ENCODE data around the gene TRIM63. TPM values are rescaled to one million over a fixed set of nuclear protein-coding genes. Genes with fewer than 3 reads are reported as not detected.
"Not testable (repeated sequence)": the region's sequence is repeated elsewhere in the genome, so short reads cannot be mapped to it uniquely, and the experiment has no call there.

Gene TRIM63
- total RNA-seq, 1 experiment from 2014 or later = not detected

GRCh38 chr1:26094076-26094669 is 26.7 kb upstream of the TRIM63 start:
- TF ChIP-seq HMGA2 (CRISPR knock-in tag; IDR thresholded peaks at IDR 0.05) (no peak), MLX (CRISPR knock-in tag; IDR thresholded peaks at IDR 0.05) (no peak), ZNF263 (CRISPR knock-in tag; IDR thresholded peaks at IDR 0.05; ENCODE audit: low read depth) (no peak), ZNF423 (CRISPR knock-in tag; IDR thresholded peaks at IDR 0.05) (no peak), ZNF317 (CRISPR knock-in tag; IDR thresholded peaks at IDR 0.05; ENCODE audit: borderline replicate concordance, low read depth) (no peak), JAZF1 (CRISPR knock-in tag; IDR thresholded peaks at IDR 0.05) (no peak), NFATC4 (CRISPR knock-in tag; IDR thresholded peaks at IDR 0.05) (no peak), FOXK1 (CRISPR knock-in tag; IDR thresholded peaks at IDR 0.05) (no peak), TEAD1 (CRISPR knock-in tag; IDR thresholded peaks at IDR 0.05) (no peak)
- TF ChIP-seq, protein P1, sequence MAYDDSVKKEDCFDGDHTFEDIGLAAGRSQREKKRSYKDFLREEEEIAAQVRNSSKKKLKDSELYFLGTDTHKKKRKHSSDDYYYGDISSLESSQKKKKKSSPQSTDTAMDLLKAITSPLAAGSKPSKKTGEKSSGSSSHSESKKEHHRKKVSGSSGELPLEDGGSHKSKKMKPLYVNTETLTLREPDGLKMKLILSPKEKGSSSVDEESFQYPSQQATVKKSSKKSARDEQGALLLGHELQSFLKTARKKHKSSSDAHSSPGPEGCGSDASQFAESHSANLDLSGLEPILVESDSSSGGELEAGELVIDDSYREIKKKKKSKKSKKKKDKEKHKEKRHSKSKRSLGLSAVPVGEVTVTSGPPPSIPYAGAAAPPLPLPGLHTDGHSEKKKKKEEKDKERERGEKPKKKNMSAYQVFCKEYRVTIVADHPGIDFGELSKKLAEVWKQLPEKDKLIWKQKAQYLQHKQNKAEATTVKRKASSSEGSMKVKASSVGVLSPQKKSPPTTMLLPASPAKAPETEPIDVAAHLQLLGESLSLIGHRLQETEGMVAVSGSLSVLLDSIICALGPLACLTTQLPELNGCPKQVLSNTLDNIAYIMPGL (CRISPR knock-in tag; IDR thresholded peaks at IDR 0.05) = no peak
- TF ChIP-seq, protein P2, sequence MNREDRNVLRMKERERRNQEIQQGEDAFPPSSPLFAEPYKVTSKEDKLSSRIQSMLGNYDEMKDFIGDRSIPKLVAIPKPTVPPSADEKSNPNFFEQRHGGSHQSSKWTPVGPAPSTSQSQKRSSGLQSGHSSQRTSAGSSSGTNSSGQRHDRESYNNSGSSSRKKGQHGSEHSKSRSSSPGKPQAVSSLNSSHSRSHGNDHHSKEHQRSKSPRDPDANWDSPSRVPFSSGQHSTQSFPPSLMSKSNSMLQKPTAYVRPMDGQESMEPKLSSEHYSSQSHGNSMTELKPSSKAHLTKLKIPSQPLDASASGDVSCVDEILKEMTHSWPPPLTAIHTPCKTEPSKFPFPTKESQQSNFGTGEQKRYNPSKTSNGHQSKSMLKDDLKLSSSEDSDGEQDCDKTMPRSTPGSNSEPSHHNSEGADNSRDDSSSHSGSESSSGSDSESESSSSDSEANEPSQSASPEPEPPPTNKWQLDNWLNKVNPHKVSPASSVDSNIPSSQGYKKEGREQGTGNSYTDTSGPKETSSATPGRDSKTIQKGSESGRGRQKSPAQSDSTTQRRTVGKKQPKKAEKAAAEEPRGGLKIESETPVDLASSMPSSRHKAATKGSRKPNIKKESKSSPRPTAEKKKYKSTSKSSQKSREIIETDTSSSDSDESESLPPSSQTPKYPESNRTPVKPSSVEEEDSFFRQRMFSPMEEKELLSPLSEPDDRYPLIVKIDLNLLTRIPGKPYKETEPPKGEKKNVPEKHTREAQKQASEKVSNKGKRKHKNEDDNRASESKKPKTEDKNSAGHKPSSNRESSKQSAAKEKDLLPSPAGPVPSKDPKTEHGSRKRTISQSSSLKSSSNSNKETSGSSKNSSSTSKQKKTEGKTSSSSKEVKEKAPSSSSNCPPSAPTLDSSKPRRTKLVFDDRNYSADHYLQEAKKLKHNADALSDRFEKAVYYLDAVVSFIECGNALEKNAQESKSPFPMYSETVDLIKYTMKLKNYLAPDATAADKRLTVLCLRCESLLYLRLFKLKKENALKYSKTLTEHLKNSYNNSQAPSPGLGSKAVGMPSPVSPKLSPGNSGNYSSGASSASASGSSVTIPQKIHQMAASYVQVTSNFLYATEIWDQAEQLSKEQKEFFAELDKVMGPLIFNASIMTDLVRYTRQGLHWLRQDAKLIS (CRISPR knock-in tag; IDR thresholded peaks at IDR 0.05; ENCODE audit: borderline replicate concordance) = no peak
- TF ChIP-seq, protein P3, sequence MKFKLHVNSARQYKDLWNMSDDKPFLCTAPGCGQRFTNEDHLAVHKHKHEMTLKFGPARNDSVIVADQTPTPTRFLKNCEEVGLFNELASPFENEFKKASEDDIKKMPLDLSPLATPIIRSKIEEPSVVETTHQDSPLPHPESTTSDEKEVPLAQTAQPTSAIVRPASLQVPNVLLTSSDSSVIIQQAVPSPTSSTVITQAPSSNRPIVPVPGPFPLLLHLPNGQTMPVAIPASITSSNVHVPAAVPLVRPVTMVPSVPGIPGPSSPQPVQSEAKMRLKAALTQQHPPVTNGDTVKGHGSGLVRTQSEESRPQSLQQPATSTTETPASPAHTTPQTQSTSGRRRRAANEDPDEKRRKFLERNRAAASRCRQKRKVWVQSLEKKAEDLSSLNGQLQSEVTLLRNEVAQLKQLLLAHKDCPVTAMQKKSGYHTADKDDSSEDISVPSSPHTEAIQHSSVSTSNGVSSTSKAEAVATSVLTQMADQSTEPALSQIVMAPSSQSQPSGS (CRISPR knock-in tag; IDR thresholded peaks at IDR 0.05; ENCODE audit: borderline replicate concordance, low read depth) = no peak
- ChIA-PET CTCF (interaction anchor here (0.6 to 2.8 kb wide), 10 partner anchors 11 to 182 kb away, joined by 3 to 13 read pairs (median 4); partner anchors contain the start of genes CEP85, CNKSR1 and ZNF593), POLR2A (interaction anchor here (1.1 to 1.3 kb wide), 2 partner anchors 70 to 185 kb away, joined by 3 read pairs; no protein-coding TSS in a partner anchor)
- no peaks in the 10 kb centered on the region for H3K36me3 Mint-ChIP-seq
- no peak overlapping the region for H3K27ac Mint-ChIP-seq
- DNase-seq (ENCODE audit: low spot score) = no peak
- H3K9me3 Mint-ChIP-seq = peaks cover 7% of the 10 kb centered on the region
- H3K4me3 Mint-ChIP-seq = 0 out of 2 replicates have a peak overlapping the region, but pooled peaks have one; percentile 25
- H3K4me1 Mint-ChIP-seq = peaks cover 36% of the 10 kb centered on the region
- H3K27me3 Mint-ChIP-seq (ENCODE audit: low read depth) = peaks cover 5% of the 10 kb centered on the region
- peak; percentile 19 for ATAC-seq

- DNase-seq (ENCODE audit: low spot score); H3K36me3 Mint-ChIP-seq; H3K4me3 Mint-ChIP-seq; POLR2A ChIA-PET; H3K27me3 Mint-ChIP-seq (ENCODE audit: low read depth); H3K9me3 Mint-ChIP-seq; H3K27ac Mint-ChIP-seq; ATAC-seq: not testable (repeated sequence)
- CTCF ChIA-PET = interaction anchor here (1.2 to 2.8 kb wide), 2 partner anchors 51 to 58 kb away, joined by 5 to 13 read pairs; no protein-coding TSS in a partner anchor
- peaks cover 36% of the 10 kb centered on the region for H3K4me1 Mint-ChIP-seq
Observed at GRCh38 chr1:26093569-26093968, 26.1 kb upstream of the TRIM63 start.

GRCh38 chr1:26092422-26092821 is 25.0 kb upstream of the TRIM63 start:
- Mint-ChIP-seq H3K4me1 (peaks cover 36% of the 10 kb centered on the region), H3K27ac (no peak overlapping the region), H3K27me3 (ENCODE audit: low read depth) (peaks cover 5% of the 10 kb centered on the region), H3K9me3 (peaks cover 7% of the 10 kb centered on the region), H3K4me3 (no peak overlapping the region), H3K36me3 (no peaks in the 10 kb centered on the region)
- POLR2A ChIA-PET = interaction anchor here (0.6 kb wide), 1 partner anchor 25 kb away, joined by 3 read pairs; no protein-coding TSS in a partner anchor
- CTCF ChIA-PET = no interaction called here
- ATAC-seq = no peak
- no peak for DNase-seq (ENCODE audit: low spot score)
- TF ChIP-seq ZNF121 (CRISPR knock-in tag; IDR thresholded peaks at IDR 0.05) = no peak
- TF ChIP-seq CDX4 (CRISPR knock-in tag; IDR thresholded peaks at IDR 0.05; ENCODE audit: borderline replicate concordance) = no peak
- TF ChIP-seq GABPB1 (CRISPR knock-in tag; IDR thresholded peaks at IDR 0.05) = no peak
- TF ChIP-seq, protein P2 (CRISPR knock-in tag; IDR thresholded peaks at IDR 0.05; ENCODE audit: borderline replicate concordance) = no peak
